ENCODE data around the gene HADHA. TPM values are rescaled to one million over a fixed set of nuclear protein-coding genes. Genes with fewer than 3 reads are reported as not detected.

HADHA gene
- total RNA-seq, 1 donor from 2014 or later, result 130 TPM

DNA sequence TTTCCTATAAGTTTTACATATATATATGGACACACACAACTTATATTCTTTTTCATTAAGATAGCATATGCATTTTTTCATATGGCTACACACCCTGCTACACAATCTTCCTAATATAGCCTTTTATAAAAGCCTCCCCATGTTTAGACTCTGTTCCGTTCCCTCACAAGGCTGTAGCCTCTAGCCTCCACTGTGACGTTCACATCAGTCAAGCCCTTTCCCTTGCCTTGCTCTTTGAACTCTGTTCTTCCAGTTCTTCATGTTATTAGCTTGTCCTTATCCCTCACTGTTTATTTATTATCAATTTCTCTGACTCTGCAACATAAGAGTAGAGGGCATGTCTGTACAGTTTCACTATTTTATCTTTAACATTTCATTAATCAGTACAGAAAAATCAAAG, 39.2 kb upstream of the HADHA start:
- ATAC-seq, result no peak
- Histone ChIP-seq H3K36me3 (peaks cover 100% of the 10 kb centered on the region), H3K4me3 (no peak overlapping the region), H3K27ac (no peak overlapping the region), H3K9me3 (no peaks in the 10 kb centered on the region), H3K4me1 (no peaks in the 10 kb centered on the region), H3K27me3 (ENCODE audit: low read depth) (no peaks in the 10 kb centered on the region)
- no peak for TF ChIP-seq CTCF (IDR thresholded peaks at IDR 0.05)
- no peak for DNase-seq
- intact Hi-C loops (cut with DNase I), result no loop called here

GRCh38 chr2:26281226-26281625, 36.8 kb upstream of the HADHA start:
- intact Hi-C loops (cut with DNase I), result no loop called here
- Histone ChIP-seq H3K9me3 (no peaks in the 10 kb centered on the region), H3K27me3 (ENCODE audit: low read depth) (no peaks in the 10 kb centered on the region), H3K4me3 (no peak overlapping the region), H3K36me3 (peaks cover 100% of the 10 kb centered on the region), H3K27ac (no peak overlapping the region), H3K4me1 (no peaks in the 10 kb centered on the region)
- DNase-seq, result no peak
- no peak for ATAC-seq
- TF ChIP-seq CTCF (IDR thresholded peaks at IDR 0.05), result no peak

DNA sequence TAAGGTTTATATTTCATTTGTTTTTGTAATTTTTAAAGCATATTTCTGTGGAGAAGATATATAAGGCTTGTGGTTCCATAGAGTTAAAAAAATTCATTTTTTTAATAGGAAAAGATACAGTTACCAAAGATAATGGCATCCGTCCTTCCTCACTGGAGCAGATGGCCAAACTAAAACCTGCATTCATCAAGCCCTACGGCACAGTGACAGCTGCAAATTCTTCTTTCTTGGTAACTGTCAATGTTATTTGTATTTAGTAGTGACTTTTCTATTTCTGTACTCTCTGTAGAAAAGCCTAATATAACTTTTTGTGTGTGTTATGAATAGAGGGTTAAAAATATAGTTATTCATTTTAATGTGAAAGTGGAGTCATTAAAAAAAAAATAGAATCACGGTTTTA, 35.5 kb upstream of the HADHA start:
- no peak for TF ChIP-seq CTCF (IDR thresholded peaks at IDR 0.05)
- ATAC-seq, result no peak
- DNase-seq, result no peak
- Histone ChIP-seq H3K27me3 (ENCODE audit: low read depth) (no peaks in the 10 kb centered on the region), H3K4me1 (peaks cover 3% of the 10 kb centered on the region), H3K27ac (no peak overlapping the region), H3K9me3 (no peaks in the 10 kb centered on the region), H3K4me3 (no peak overlapping the region), H3K36me3 (peaks cover 98% of the 10 kb centered on the region)
- intact Hi-C loops (cut with DNase I), result no loop called here

DNA sequence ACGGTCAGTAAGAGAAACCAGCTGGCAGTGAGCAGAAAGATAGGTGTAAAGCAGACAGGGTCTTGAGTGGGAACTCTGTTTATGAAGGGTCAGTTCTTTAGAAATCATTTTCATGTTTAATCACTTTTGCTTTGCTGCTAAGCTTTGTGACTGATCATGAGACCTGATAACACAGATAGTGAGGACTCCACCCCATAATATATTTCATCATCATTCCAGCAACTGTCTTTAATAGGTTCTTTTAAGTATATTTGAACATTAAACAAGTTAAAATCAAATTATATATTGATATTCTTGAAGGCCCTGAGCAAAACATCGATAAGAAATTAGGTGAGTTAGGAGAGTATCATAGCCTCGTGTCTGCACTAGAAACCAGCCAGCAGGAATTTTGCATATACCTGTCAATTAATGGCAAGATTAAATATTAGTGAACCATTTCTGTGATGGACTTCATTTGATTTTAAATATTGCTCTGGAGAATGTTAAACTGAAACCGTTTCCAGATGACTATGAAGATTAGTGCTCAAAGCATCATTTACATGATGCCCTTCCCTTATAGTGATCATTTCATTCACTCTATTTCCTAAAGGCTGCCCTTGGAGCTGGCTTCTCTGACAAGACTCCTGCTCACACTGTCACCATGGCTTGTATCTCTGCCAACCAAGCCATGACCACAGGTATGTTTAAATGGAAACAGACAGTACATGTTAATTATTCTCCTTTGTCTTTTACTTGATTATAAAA, 32.2 kb upstream of the HADHA start:
- intact Hi-C loops (cut with DNase I), result no loop called here
- DNase-seq, result no peak

DNA sequence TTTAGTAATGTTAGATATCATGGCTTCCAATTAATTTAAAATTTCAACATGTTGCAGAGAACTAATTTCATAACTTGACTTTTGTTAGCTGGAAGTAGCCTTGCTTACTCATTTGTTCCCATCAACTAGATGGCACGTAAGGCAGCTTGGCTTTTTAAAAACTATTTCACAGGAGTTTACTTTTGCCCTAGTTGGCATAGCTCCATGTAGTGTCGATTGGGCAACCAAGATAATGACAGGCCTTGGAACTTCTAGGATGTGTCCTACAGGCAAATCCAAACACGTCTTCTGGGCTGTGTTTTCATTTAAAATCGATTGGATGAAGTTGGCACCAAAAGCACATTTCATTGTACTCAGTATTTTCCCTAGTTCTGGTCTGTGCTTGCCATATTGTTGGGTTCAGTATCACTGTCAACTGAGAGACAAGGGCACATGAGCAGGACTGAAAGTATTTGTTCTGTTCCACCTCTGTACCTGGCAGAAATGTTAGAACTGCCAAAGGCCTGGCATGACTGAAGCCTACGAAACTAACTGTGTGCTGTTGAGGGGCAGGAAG, 29.7 kb upstream of the HADHA start:
- DNase-seq (no peak), ATAC-seq (peak; percentile 90 to 92)
- peaks cover 40% of the 10 kb centered on the region for H3K36me3 ChIP-seq
- peak overlapping the region; percentile 64 for H3K27ac ChIP-seq
- H3K4me1 ChIP-seq, result peaks cover 30% of the 10 kb centered on the region
- intact Hi-C loops (cut with DNase I), result no loop called here
- H3K27me3 ChIP-seq (ENCODE audit: low read depth), result no peaks in the 10 kb centered on the region
- TF ChIP-seq CTCF (IDR thresholded peaks at IDR 0.05), result no peak
- H3K9me3 ChIP-seq, result no peaks in the 10 kb centered on the region
- no peak overlapping the region for H3K4me3 ChIP-seq

More for the DNA sequence above, 32.2 kb upstream of the HADHA start:
- no peak for ATAC-seq
- H3K4me3 ChIP-seq, result no peak overlapping the region
- H3K4me1 ChIP-seq, result peaks cover 26% of the 10 kb centered on the region
- no peak for TF ChIP-seq CTCF (IDR thresholded peaks at IDR 0.05)
- no peaks in the 10 kb centered on the region for H3K27me3 ChIP-seq (ENCODE audit: low read depth)
- no peak overlapping the region for H3K27ac ChIP-seq
- H3K36me3 ChIP-seq, result peaks cover 66% of the 10 kb centered on the region
- no peaks in the 10 kb centered on the region for H3K9me3 ChIP-seq

Data from lower lobe of right lung (tissue), 2 donors.